GM15510 (cell line): Measurements from ENCODE around the gene EID1.

Experiments
- POLR2A ChIP-seq: IDR thresholded peaks from 3 replicates; pipeline ENCODE4 v1.6.1; 2011; ENCODE audit warnings: borderline replicate concordance; ENCODE audit not compliant: insufficient read length; ENCODE audit errors: extremely low read depth

The EID1 gene, protein sequence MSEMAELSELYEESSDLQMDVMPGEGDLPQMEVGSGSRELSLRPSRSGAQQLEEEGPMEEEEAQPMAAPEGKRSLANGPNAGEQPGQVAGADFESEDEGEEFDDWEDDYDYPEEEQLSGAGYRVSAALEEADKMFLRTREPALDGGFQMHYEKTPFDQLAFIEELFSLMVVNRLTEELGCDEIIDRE

GRCh38 chr15:48877630-48878595 is at the start of gene EID1:
EID1 (plus strand) TSS chr15:48878134; CDS start chr15:48878177, 43 bp downstream.
- peak; percentile 94 for TF ChIP-seq POLR2A

DNA sequence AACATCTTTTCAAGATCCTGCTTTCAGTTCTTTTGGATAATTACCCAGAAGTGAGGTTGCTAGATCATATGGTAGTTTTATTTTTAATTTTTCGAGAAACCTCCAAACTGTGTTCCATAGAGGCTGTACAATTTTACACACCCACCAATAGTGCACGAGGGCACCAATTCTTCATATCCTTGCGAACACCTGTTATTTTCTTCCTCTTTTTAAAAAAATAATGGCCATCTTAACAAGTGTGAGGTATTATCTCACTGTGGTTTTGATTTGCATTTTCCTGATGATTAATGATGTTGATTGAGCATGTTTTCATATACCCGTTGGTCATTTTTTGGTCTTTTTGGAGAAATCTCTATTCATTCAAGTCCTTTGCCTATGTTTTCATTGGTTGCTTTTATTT is 49.5 kb upstream of the EID1 start:
- TF ChIP-seq POLR2A = no peak

DNA sequence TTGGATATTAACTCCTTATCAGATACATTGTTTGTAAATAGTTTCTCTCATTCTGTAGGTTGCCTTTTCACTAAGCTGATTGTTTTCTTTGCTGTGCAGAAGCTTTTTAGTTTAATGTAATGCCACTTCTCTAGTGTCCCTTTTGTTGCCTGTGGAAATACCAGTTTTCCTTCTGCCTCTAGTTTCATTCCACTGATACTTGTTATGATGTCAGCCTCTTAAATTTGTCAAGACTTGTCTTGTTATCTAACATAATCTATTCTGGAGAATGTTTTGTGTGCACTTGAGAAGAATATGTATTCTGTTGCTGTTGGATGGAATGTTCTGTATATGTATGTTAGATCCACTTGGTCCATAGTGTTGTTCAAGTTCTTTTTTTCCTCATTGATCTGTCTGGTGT is 49.0 kb upstream of the EID1 start:
- no peak for TF ChIP-seq POLR2A

DNA sequence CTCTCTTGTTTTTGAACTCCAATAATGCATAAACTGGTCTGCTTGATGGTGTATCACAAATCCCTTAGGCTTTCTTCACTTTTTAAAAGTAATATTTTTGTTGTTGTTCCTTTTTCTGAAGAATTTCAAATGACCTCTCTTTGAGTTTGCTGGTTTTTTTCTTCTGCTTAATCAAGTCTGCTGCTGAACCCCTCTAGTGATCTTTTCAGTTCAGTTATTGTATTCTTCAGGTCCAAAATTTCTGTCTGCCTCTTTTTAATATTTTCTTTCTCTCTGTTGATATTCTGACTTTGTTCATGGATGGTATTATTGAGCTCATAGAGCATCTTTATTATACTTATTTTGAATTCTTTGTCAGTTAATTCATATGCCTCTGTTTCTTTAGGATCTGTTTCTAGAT is 45.3 kb upstream of the EID1 start:
- no peak for TF ChIP-seq POLR2A

GRCh38 chr15:48833526-48834239 is 44.3 kb upstream of the EID1 start:
- no peak for TF ChIP-seq POLR2A

DNA sequence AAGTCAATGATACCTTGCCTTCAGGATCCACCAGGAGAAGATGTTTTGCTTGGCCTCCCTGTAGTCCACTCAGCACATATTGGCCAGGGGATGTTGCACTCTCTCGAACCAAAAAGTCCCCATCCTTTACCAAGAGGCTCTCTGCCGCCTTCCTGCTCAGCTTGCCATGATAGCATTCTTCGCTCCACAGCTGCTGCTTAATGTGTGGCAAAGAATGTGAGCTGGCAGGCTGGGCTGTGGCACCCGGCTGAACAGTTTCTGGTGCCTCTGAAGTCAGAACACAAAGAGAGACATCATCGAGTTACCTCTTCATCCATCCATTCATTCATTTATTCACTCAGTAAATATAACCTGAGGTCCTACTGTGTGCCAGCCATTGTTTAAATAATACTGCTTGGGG is 43.2 kb upstream of the EID1 start:
- no peak for TF ChIP-seq POLR2A

DNA sequence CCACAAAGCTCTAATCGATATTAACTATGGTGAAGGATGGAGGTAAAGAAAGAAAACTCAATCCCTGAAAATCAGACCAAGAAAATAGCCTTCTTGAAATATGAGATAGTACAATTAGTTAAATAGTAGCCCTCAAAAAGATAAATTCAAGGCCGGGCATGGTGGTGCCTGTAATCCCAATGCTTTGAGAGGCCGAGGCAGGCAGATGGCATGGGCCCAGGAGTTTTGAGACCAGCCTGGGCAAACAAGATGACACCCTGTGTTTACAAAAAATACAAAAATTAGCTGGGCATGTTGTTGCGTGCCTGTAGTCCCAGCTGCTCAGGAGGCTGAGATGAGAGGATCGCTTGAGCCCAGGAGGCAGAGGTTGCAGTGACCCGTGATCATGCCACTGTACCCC is 35.4 kb upstream of the EID1 start:
- TF ChIP-seq POLR2A = no peak

- no peak for TF ChIP-seq POLR2A
These were observed 32.8 kb upstream of the EID1 start for GRCh38 chr15:48845123-48845522.

GRCh38 chr15:48850648-48851047 is 27.3 kb upstream of the EID1 start:
- no peak for TF ChIP-seq POLR2A

GRCh38 chr15:48851956-48852355 is 26.0 kb upstream of the EID1 start:
- no peak for TF ChIP-seq POLR2A

DNA sequence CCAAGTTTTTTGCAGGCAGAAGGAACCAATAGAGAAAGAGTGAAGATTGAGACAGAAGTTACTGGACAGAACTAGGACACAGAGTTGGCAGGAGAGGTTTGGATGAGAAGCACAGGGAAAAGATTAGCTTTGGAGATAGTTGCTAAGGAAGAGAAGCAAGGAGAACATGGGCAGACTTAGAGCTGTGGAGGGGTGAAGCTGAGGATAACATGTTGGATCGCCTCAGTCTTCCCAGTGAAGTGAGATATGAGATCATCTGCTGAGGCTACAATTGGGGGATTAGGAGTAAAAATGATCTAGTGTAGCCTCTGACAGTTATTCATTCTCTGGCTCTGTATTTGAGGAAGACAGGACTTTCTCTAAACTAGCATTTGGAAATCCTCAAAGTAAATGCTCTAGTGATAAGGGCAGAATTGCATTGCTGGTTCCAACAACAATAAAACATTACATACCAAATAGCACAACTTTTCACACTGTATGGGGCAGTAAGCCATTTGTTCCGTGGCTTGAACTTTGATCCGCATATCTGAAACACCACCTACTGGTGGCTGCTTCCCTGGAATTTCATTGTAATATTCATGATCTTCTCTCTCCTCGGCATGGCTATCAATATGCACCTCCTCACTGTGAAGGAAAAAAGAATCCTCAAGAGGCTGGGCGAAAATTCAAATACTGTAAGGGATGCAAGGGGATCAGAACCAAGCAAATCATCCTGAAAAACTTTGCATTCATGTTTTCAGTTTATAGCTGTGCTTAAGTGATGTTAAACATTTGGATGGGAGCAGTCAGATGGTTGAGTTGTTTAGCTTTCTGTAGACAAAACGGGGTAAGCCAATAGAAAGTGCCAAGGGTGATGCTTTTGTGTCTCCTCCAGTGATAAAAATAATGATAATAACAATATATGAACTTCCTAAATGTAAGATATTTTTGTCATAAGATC is 22.2 kb upstream of the EID1 start:
- no peak for TF ChIP-seq POLR2A

GRCh38 chr15:48856942-48857341 is 21.0 kb upstream of the EID1 start:
- TF ChIP-seq POLR2A = no peak

GRCh38 chr15:48858401-48858800 is 19.5 kb upstream of the EID1 start:
- TF ChIP-seq POLR2A = no peak

- no peak for TF ChIP-seq POLR2A
These were observed 18.5 kb upstream of the EID1 start for GRCh38 chr15:48859426-48859825.
